Upper lobe of left lung (tissue), 4 donors: ENCODE data around the gene STC2.

Source experiments
- EP300 ChIP-seq, 4 donors: sonication (generic); formaldehyde crosslinking; IDR thresholded peaks; one replicate each; pipeline ENCODE4 v1.5.1; 2017; ENCODE audit warnings: antibody characterized with exemption in 4 of 4, control low read depth in 2 of 4
- POLR2A ChIP-seq, 4 donors: fragments of 450-650 bp; IDR thresholded peaks; one replicate each; pipeline ENCODE4 v1.5.1; 2016 to 2017; ENCODE audit warnings: antibody characterized with exemption in 4 of 4, mild to moderate bottlenecking in 2 of 4
- POLR2AphosphoS5 ChIP-seq, 2 donors: sonication (generic); formaldehyde crosslinking; IDR thresholded peaks; one replicate each; pipeline ENCODE4 v1.5.1; 2017; ENCODE audit warnings: antibody characterized with exemption in 2 of 2
- TF ChIP-seq, protein P1 (sequence below), 6 experiments: fragments of 450-650 bp in 4 of 6; fragments of 200-600 bp in 2 of 6; sonication (generic) in 2 of 6; IDR thresholded peaks; one replicate each; pipeline ENCODE4 v1.5.1; 2016 to 2019; ENCODE audit warnings: antibody characterized with exemption in 6 of 6

DNA sequence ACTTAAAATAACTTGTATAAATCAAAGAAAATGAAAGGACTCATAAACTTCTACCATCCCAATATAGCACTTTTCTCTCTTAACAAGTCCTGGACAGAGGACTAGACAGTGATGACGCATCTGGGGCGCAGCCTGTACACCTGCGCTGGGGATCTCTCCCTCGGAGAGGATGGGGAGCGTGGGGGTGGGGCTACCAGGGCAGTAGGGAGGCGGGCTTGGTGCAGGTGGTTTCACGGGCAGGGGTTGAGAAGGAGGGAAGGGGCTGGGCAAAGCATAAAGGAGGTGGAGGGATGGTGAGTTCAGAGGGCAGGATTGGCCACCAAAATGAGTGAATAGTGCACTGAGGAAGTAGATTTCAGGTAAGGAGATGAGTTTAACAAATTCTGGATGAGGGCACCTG is 41.1 kb downstream of the STC2 start:
- no peak for TF ChIP-seq POLR2A (IDR thresholded peaks at IDR 0.05)
- TF ChIP-seq, protein P1, sequence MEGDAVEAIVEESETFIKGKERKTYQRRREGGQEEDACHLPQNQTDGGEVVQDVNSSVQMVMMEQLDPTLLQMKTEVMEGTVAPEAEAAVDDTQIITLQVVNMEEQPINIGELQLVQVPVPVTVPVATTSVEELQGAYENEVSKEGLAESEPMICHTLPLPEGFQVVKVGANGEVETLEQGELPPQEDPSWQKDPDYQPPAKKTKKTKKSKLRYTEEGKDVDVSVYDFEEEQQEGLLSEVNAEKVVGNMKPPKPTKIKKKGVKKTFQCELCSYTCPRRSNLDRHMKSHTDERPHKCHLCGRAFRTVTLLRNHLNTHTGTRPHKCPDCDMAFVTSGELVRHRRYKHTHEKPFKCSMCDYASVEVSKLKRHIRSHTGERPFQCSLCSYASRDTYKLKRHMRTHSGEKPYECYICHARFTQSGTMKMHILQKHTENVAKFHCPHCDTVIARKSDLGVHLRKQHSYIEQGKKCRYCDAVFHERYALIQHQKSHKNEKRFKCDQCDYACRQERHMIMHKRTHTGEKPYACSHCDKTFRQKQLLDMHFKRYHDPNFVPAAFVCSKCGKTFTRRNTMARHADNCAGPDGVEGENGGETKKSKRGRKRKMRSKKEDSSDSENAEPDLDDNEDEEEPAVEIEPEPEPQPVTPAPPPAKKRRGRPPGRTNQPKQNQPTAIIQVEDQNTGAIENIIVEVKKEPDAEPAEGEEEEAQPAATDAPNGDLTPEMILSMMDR (IDR thresholded peaks at IDR 0.05): no peak
- no peak for TF ChIP-seq POLR2AphosphoS5 (IDR thresholded peaks at IDR 0.05)
- no peak for TF ChIP-seq EP300 (IDR thresholded peaks at IDR 0.05)
